ENCODE data around the gene UNC5C. TPM values are rescaled to one million over a fixed set of nuclear protein-coding genes. Genes with fewer than 3 reads are reported as not detected.

The UNC5C gene
- total and polyA plus RNA-seq, 4 donors, result 0.27 to 1.2 (median 0.78) TPM

DNA sequence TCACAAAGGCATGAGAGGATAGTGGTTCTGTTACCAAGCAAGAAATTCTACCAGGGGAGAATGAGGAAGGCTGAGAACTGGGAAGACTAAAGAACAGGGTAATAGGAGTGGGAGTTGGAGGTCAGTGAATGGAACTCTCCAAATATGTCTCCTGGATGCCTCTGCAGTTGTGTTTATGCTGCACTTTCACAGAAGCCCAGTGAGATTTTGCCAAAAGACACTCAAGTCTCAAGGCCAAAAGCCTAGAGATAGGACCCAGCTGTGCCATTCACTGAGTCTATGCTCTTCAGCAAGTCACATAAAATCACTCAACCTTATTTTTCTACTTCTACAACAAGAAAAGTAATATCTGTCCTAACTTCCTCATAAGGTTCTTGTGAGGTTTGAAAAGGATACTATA, 285.4 kb downstream of the UNC5C start (continued):
- TF ChIP-seq NR2F2 (IDR thresholded peaks at IDR 0.05), result no peak

GRCh38 chr4:95256108-95256835, 292.5 kb downstream of the UNC5C start:
- H3K27me3 ChIP-seq (ENCODE audit: control insufficient read depth in 4 of 4, insufficient read depth in 4 of 4, low read length in 3 of 4), result no peaks in the 10 kb centered on the region
- H3K9ac ChIP-seq (ENCODE audit: low read depth in 1 of 2, low read length in 2 of 2), result no peak overlapping the region
- no peaks in the 10 kb centered on the region for H3K4me1 ChIP-seq (ENCODE audit: control insufficient read depth in 4 of 4, insufficient read depth in 4 of 4, low read length in 3 of 4)
- TF ChIP-seq, protein P1, sequence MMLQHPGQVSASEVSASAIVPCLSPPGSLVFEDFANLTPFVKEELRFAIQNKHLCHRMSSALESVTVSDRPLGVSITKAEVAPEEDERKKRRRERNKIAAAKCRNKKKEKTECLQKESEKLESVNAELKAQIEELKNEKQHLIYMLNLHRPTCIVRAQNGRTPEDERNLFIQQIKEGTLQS (IDR thresholded peaks at IDR 0.05), result no peak
- no peak for TF ChIP-seq MAX (IDR thresholded peaks at IDR 0.05)
- no peak for TF ChIP-seq SP1 (IDR thresholded peaks at IDR 0.05)
- no peak for TF ChIP-seq GABPA (IDR thresholded peaks at IDR 0.05 in 1 of 2, conservative IDR thresholded peaks at IDR 0.05 in 1 of 2)
- WGBS, result 76% methylated on average over 6 of the region's 6 CpGs
- no peaks in the 10 kb centered on the region for H3K36me3 ChIP-seq (ENCODE audit: control insufficient read depth in 4 of 4, insufficient read depth in 3 of 4, low read depth in 1 of 4, low read length in 3 of 4)
- no peaks in the 10 kb centered on the region for H3K9me3 ChIP-seq (ENCODE audit: control insufficient read depth in 4 of 4, low read length in 3 of 4)
- no peak for DNase-seq (ENCODE audit: low spot score)
- H3K4me3 ChIP-seq (ENCODE audit: low read depth in 1 of 3, low read length in 3 of 3), result no peak overlapping the region
- no peak overlapping the region for H3K27ac ChIP-seq (ENCODE audit: low read depth in 1 of 2, low read length in 2 of 2)

DNA sequence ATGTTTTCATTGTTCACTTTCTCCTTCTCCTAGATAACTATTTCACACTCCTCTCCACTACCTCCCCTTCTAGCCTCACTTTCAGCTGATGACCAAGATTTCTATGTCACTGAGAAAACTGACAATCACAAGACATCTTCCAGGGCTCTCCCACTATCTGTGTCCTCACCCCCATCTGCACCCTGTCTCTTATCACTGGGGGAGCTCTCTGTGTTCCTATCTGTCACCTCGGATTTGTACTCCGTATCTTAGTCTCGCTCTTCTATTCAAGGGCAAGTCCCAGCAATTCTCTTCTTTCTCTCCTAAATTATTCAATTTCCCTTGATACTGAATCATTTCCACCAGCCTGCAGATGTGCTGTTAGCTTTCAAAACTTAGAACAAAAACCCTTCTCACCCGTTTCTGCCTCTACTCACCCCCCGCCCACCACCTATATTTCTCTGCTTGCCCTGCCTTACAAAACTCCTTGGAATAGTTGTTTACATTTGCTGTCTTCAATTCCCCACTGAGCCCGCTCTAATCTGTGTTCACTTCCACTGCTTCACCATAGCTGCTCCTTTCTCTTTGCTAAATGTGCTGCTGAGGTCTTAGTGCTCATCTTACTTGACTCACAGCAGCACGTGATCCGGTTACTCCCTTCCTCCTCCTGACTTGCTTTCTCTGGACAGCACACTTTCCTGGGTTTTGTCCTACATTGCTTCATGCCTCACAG, 293.2 kb downstream of the UNC5C start:
- H3K36me3 ChIP-seq (ENCODE audit: control insufficient read depth in 4 of 4, insufficient read depth in 3 of 4, low read depth in 1 of 4, low read length in 3 of 4), result no peaks in the 10 kb centered on the region
- H3K9ac ChIP-seq (ENCODE audit: low read depth in 1 of 2, low read length in 2 of 2), result no peak overlapping the region
- no peaks in the 10 kb centered on the region for H3K27me3 ChIP-seq (ENCODE audit: control insufficient read depth in 4 of 4, insufficient read depth in 4 of 4, low read length in 3 of 4)
- no peak for DNase-seq (ENCODE audit: low spot score)
- no peak overlapping the region for H3K27ac ChIP-seq (ENCODE audit: low read depth in 1 of 2, low read length in 2 of 2)
- WGBS, result 75% methylated on average over 8 of the region's 8 CpGs
- peaks cover 0 to 6% (median 3%) of the 10 kb centered on the region in 4 donors for H3K4me1 ChIP-seq (ENCODE audit: control insufficient read depth in 4 of 4, insufficient read depth in 4 of 4, low read length in 3 of 4)
- H3K4me3 ChIP-seq (ENCODE audit: low read depth in 1 of 3, low read length in 3 of 3), result no peak overlapping the region
- no peak for TF ChIP-seq YY1 (IDR thresholded peaks at IDR 0.05)
- TF ChIP-seq MAX (IDR thresholded peaks at IDR 0.05), result no peak
- no peak for TF ChIP-seq HNF4A (conservative IDR thresholded peaks at IDR 0.05)
- no peak for TF ChIP-seq REST (IDR thresholded peaks at IDR 0.05)
- TF ChIP-seq, protein P2, sequence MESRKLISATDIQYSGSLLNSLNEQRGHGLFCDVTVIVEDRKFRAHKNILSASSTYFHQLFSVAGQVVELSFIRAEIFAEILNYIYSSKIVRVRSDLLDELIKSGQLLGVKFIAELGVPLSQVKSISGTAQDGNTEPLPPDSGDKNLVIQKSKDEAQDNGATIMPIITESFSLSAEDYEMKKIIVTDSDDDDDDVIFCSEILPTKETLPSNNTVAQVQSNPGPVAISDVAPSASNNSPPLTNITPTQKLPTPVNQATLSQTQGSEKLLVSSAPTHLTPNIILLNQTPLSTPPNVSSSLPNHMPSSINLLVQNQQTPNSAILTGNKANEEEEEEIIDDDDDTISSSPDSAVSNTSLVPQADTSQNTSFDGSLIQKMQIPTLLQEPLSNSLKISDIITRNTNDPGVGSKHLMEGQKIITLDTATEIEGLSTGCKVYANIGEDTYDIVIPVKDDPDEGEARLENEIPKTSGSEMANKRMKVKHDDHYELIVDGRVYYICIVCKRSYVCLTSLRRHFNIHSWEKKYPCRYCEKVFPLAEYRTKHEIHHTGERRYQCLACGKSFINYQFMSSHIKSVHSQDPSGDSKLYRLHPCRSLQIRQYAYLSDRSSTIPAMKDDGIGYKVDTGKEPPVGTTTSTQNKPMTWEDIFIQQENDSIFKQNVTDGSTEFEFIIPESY (IDR thresholded peaks at IDR 0.05), result no peak
- no peak for TF ChIP-seq FOXA1 (IDR thresholded peaks at IDR 0.05)
- TF ChIP-seq SP1 (IDR thresholded peaks at IDR 0.05), result no peak
- TF ChIP-seq NR2F2 (IDR thresholded peaks at IDR 0.05), result no peak
- no peak for TF ChIP-seq HNF4G (IDR thresholded peaks at IDR 0.05)
- TF ChIP-seq RAD21 (IDR thresholded peaks at IDR 0.05), result no peak
- no peak for TF ChIP-seq TAF1 (conservative IDR thresholded peaks at IDR 0.05)
- TF ChIP-seq JUND (IDR thresholded peaks at IDR 0.05), result no peak
- TF ChIP-seq GABPA (IDR thresholded peaks at IDR 0.05 in 1 of 2, conservative IDR thresholded peaks at IDR 0.05 in 1 of 2), result no peak
- H3K9me3 ChIP-seq (ENCODE audit: control insufficient read depth in 4 of 4, low read length in 3 of 4), result no peaks in the 10 kb centered on the region
